HG03175 (cell line): Measurements from ENCODE around the gene ZDHHC17.

ENCODE experiments used
- ATAC-seq: cut with Tn5 transposase; IDR thresholded peaks from one replicate; pipeline ENCODE4 v1.9.1; 2021; ENCODE audit warnings: mild to moderate bottlenecking, moderate library complexity; ENCODE audit not compliant: unreplicated experiment

Gene ZDHHC17

GRCh38 chr12:76813972-76814371 lies 50.1 kb downstream of the ZDHHC17 start:
- ATAC-seq: no peak

GRCh38 chr12:76820888-76821482 lies 57.1 kb downstream of the ZDHHC17 start:
- ATAC-seq: no peak

GRCh38 chr12:76830436-76830835 lies 66.5 kb downstream of the ZDHHC17 start:
- ATAC-seq: no peak

GRCh38 chr12:76836633-76837032 lies 72.7 kb downstream of the ZDHHC17 start:
- peak; percentile 49 for ATAC-seq

- ATAC-seq: no peak
These were observed 83.3 kb downstream of the ZDHHC17 start for GRCh38 chr12:76847260-76847659.

- no peak for ATAC-seq
These were observed 84.2 kb downstream of the ZDHHC17 start for GRCh38 chr12:76848132-76848531.

GRCh38 chr12:76852106-76852505 lies 88.2 kb downstream of the ZDHHC17 start:
- no peak for ATAC-seq

GRCh38 chr12:76855271-76855670 lies 91.4 kb downstream of the ZDHHC17 start:
- ATAC-seq: no peak

- no peak for ATAC-seq
These were observed 92.2 kb downstream of the ZDHHC17 start for GRCh38 chr12:76856018-76856644.

- ATAC-seq: no peak
These were observed 95.7 kb downstream of the ZDHHC17 start for GRCh38 chr12:76859611-76860010.

- ATAC-seq: no peak
These were observed 96.3 kb downstream of the ZDHHC17 start for GRCh38 chr12:76860256-76860655.

- ATAC-seq: no peak
These were observed 99.2 kb downstream of the ZDHHC17 start for GRCh38 chr12:76863005-76863670.

GRCh38 chr12:76863837-76864236 lies 99.9 kb downstream of the ZDHHC17 start:
- ATAC-seq: no peak

GRCh38 chr12:76864791-76865400 lies 101.0 kb downstream of the ZDHHC17 start:
- ATAC-seq: peak; percentile 81

- ATAC-seq: no peak
These were observed 102.2 kb downstream of the ZDHHC17 start for GRCh38 chr12:76866151-76866567.

- ATAC-seq: no peak
These were observed 102.8 kb downstream of the ZDHHC17 start for GRCh38 chr12:76866726-76867125.

- no peak for ATAC-seq
These were observed 107.2 kb downstream of the ZDHHC17 start for GRCh38 chr12:76871082-76871481.

GRCh38 chr12:76871742-76872141 lies 107.8 kb downstream of the ZDHHC17 start:
- ATAC-seq: no peak

GRCh38 chr12:76872415-76872814 lies 108.5 kb downstream of the ZDHHC17 start:
- no peak for ATAC-seq

- no peak for ATAC-seq
These were observed 110.1 kb downstream of the ZDHHC17 start for GRCh38 chr12:76874027-76874426.

GRCh38 chr12:76874491-76875190 lies 110.7 kb downstream of the ZDHHC17 start:
- no peak for ATAC-seq
